CD14-positive monocyte (primary cell): ENCODE data around the gene RFNG. TPM values are rescaled to one million over a fixed set of nuclear protein-coding genes. Genes with fewer than 3 reads are reported as not detected.

Experiments
- DNase-seq, 3 donors: peaks; one replicate each; pipeline ENCODE4 v3.0.0-alpha.2; 2011 to 2022
- H2AFZ ChIP-seq: 2 replicates; pipeline ENCODE4 v1.6.0; 2012; ENCODE audit warnings: mild to moderate bottlenecking, low read depth, low read length, inconsistent platforms; ENCODE audit not compliant: insufficient read depth, poor library complexity, severe bottlenecking
- H3K27ac ChIP-seq, 2 donors: 1 replicate in 1 of 2; 2 replicates in 1 of 2; pipeline ENCODE4 v1.5.1; 2012 to 2013; ENCODE audit warnings: low read length in 2 of 2, control low read depth in 1 of 2, inconsistent platforms in 1 of 2, low read depth in 1 of 2, mild to moderate bottlenecking in 1 of 2
- H3K27me3 ChIP-seq, 2 donors: one replicate each; pipeline versions ENCODE4 v1.6.0 to v1.6.1; 2011 to 2013; ENCODE audit warnings: low read length in 2 of 2; ENCODE audit not compliant: control insufficient read depth in 2 of 2, insufficient read depth in 2 of 2
- H3K36me3 ChIP-seq, 2 donors: replicated peaks in 1 of 2; 1 replicate in 1 of 2; 2 replicates in 1 of 2; pipeline versions ENCODE4 v1.5.1 to v1.6.1; 2012 to 2013; ENCODE audit warnings: low read length in 2 of 2, control low read depth in 1 of 2, inconsistent platforms in 1 of 2, mild to moderate bottlenecking in 1 of 2; ENCODE audit not compliant: insufficient read depth in 2 of 2, control insufficient read depth in 1 of 2
- H3K4me1 ChIP-seq, 2 donors: 1 replicate in 1 of 2; 2 replicates in 1 of 2; pipeline versions ENCODE4 v1.5.1 to v1.6.1; 2012 to 2013; ENCODE audit warnings: low read length in 2 of 2, control low read depth in 1 of 2, inconsistent platforms in 1 of 2, mild to moderate bottlenecking in 1 of 2, moderate library complexity in 1 of 2; ENCODE audit not compliant: insufficient read depth in 2 of 2, control insufficient read depth in 1 of 2
- H3K4me2 ChIP-seq: replicated peaks from 2 replicates; pipeline ENCODE3; 2012; ENCODE audit warnings: low read length, moderate library complexity, mild to moderate bottlenecking; ENCODE audit not compliant: poor library complexity, severe bottlenecking; ENCODE audit errors: extremely low read depth
- H3K4me3 ChIP-seq, 3 experiments: fragments of 200-600 bp in 1 of 3; sonication (generic) in 1 of 3; replicated peaks in 1 of 3; 1 replicate in 2 of 3; 2 replicates in 1 of 3; pipeline ENCODE4 v1.5.1; 2011 to 2013; ENCODE audit warnings: low read length in 3 of 3, mild to moderate bottlenecking in 3 of 3, control low read depth in 2 of 3, low read depth in 2 of 3, inconsistent platforms in 1 of 3, moderate library complexity in 1 of 3
- H3K79me2 ChIP-seq: 2 replicates; pipeline ENCODE4 v1.6.0; 2012; ENCODE audit warnings: mild to moderate bottlenecking, control low read depth, inconsistent platforms, low read length, moderate library complexity; ENCODE audit not compliant: insufficient read depth
- H3K9ac ChIP-seq: 2 replicates; pipeline ENCODE4 v1.6.0; 2017; ENCODE audit warnings: low read length, mild to moderate bottlenecking; ENCODE audit not compliant: insufficient read depth, poor library complexity, severe bottlenecking
- H3K9me3 ChIP-seq, 2 donors: replicated peaks in 1 of 2; 1 replicate in 1 of 2; 2 replicates in 1 of 2; pipeline versions ENCODE4 v1.5.1 to v1.6.1; 2012 to 2013; ENCODE audit warnings: low read length in 2 of 2, control low read depth in 1 of 2; ENCODE audit not compliant: control insufficient read depth in 1 of 2, insufficient read depth in 1 of 2
- H4K20me1 ChIP-seq: 2 replicates; pipeline ENCODE4 v1.6.0; 2012; ENCODE audit warnings: mild to moderate bottlenecking, low read length, control low read depth, moderate library complexity; ENCODE audit not compliant: insufficient read depth
- H3K27ac Mint-ChIP-seq, 7 donors: one replicate each; pipeline ENCODE4 v1.8.0; 2020; ENCODE audit warnings: mild to moderate bottlenecking in 7 of 7, mixed read lengths in 7 of 7, moderate library complexity in 6 of 7, inconsistent platforms in 2 of 7
- H3K27me3 Mint-ChIP-seq, 3 donors: one replicate each; pipeline ENCODE4 v1.8.0; 2021 to 2022; ENCODE audit warnings: low read depth in 3 of 3, mild to moderate bottlenecking in 3 of 3, mixed read lengths in 3 of 3, moderate library complexity in 3 of 3, inconsistent platforms in 1 of 3
- H3K36me3 Mint-ChIP-seq, 2 donors: one replicate each; pipeline ENCODE4 v1.8.0; 2020; ENCODE audit warnings: mixed read lengths in 2 of 2, inconsistent platforms in 1 of 2, mild to moderate bottlenecking in 1 of 2
- H3K4me1 Mint-ChIP-seq: one replicate; pipeline ENCODE4 v1.8.0; 2020; ENCODE audit warnings: mild to moderate bottlenecking, mixed read lengths
- H3K4me3 Mint-ChIP-seq, 2 donors: one replicate each; pipeline ENCODE4 v1.8.0; 2020; ENCODE audit warnings: mild to moderate bottlenecking in 2 of 2, mixed read lengths in 2 of 2, moderate library complexity in 1 of 2
- H3K9me3 Mint-ChIP-seq, 7 donors: one replicate each; pipeline ENCODE4 v1.8.0; 2020 to 2022; ENCODE audit warnings: mixed read lengths in 7 of 7, mild to moderate bottlenecking in 6 of 7, moderate library complexity in 6 of 7, inconsistent platforms in 2 of 7
- WGBS: methylation state at CpG from one replicate; pipeline ENCODE4 v1.1.5; 2013; ENCODE audit warnings: missing lambda C conversion rate; ENCODE audit not compliant: insufficient coverage; 5-methylcytosine and 5-hydroxymethylcytosine counted together
- intact Hi-C, 2 donors: fragments of 100-400 bp; cut with micrococcal nuclease; formaldehyde crosslinking; loops; one replicate each; pipeline versions ENCODE4 v1.15.0 to v1.15.1; 2023
- polyA plus RNA-seq, 3 donors: library from polyadenylated mRNA; depleted of rRNA in 1 of 3; unstranded in 2 of 3; stranded (reverse) in 1 of 3; fragments of 300-500 nt in 2 of 3; fragments of >200 nt in 1 of 3; fragmentation: Illumina TruSeq in 2 of 3; gene quantifications; 1 replicate in 2 of 3; 2 replicates in 1 of 3; pipeline ENCODE4 v1.2.3, GENCODE V29; 2012 to 2021
- TF ChIP-seq, protein P1 (sequence below): fragments of 200-600 bp; IDR thresholded peaks from one replicate; pipeline ENCODE4 v1.8.0; 2022; ENCODE audit warnings: antibody characterized with exemption, mild to moderate bottlenecking

The RFNG gene
- polyA plus RNA-seq, 3 donors: 1.5 to 32.4 (median 4.1) TPM

DNA sequence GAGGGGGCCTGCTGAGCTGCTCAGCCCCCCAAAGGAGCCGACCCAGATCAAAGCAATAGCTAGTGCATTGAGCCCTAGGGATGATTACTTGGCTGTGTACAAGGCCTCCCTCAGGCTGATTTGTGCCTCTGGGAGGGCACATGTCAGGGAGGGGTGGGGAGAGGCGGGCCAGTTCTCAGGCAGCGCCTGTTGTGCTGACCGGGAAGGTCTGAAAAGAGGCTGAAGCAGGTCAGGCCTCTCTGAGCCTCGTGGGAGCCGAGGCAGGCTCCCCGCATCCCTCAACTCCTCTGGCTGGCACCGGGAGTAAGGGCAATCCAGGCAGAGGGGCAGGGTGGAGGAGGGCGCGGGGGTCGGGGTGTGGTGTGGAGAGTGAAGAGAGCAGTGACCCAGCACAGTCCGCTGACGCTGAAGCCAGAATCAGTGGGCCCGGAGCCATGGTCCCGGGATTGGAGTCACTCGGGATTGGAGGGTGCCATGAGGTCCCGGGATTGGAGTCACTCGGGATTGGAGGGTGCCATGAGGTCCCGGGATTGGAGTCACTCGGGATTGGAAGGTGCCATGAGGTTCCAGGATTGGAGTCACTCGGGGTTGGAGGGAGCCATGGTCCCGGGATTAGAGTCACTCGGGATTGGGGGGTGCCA lies 17.1 kb downstream of the RFNG start:
- peaks cover 11 to 23% (median 15%) of the 10 kb centered on the region in 3 donors for H3K27me3 Mint-ChIP-seq
- Histone ChIP-seq H2AFZ (no peak overlapping the region), H3K4me3 (no peak overlapping the region), H3K9me3 (no peaks in the 10 kb centered on the region), H3K36me3 (peaks cover 0 to 7% of the 10 kb centered on the region in 2 donors), H3K27me3 (peaks cover 6 to 10% of the 10 kb centered on the region in 2 donors), H3K79me2 (peaks cover 3% of the 10 kb centered on the region), H3K4me1 (peaks cover 44 to 61% of the 10 kb centered on the region in 2 donors), H3K4me2 (no peak overlapping the region), H3K9ac (no peak overlapping the region), H3K27ac (no peak overlapping the region), H4K20me1 (peaks cover 16% of the 10 kb centered on the region)
- WGBS: 94% methylated on average over 18 of the region's 23 CpGs
- TF ChIP-seq, protein P1, sequence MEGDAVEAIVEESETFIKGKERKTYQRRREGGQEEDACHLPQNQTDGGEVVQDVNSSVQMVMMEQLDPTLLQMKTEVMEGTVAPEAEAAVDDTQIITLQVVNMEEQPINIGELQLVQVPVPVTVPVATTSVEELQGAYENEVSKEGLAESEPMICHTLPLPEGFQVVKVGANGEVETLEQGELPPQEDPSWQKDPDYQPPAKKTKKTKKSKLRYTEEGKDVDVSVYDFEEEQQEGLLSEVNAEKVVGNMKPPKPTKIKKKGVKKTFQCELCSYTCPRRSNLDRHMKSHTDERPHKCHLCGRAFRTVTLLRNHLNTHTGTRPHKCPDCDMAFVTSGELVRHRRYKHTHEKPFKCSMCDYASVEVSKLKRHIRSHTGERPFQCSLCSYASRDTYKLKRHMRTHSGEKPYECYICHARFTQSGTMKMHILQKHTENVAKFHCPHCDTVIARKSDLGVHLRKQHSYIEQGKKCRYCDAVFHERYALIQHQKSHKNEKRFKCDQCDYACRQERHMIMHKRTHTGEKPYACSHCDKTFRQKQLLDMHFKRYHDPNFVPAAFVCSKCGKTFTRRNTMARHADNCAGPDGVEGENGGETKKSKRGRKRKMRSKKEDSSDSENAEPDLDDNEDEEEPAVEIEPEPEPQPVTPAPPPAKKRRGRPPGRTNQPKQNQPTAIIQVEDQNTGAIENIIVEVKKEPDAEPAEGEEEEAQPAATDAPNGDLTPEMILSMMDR: no peak
- peaks cover 13 to 22% of the 10 kb centered on the region in 2 donors for H3K36me3 Mint-ChIP-seq
- no peak for DNase-seq
- H3K4me3 Mint-ChIP-seq: no peak overlapping the region
- intact Hi-C loops: loop anchor here (5.0 to 10.0 kb wide), 4 partner anchors 60 to 420 kb away; partner anchors contain the start of genes CYBC1 (in 1 of the 2), FASN (in 1 of the 2), NARF (in 1 of the 2) and SLC25A10 (in 1 of the 2)
- H3K4me1 Mint-ChIP-seq: peaks cover 33% of the 10 kb centered on the region
- H3K9me3 Mint-ChIP-seq: peaks cover 0 to 5% (median 0%) of the 10 kb centered on the region in 7 donors
- H3K27ac Mint-ChIP-seq: no peak overlapping the region

GRCh38 chr17:82033359-82034085 lies 18.1 kb downstream of the RFNG start:
- Histone ChIP-seq H4K20me1 (peaks cover 16% of the 10 kb centered on the region), H3K79me2 (peaks cover 3% of the 10 kb centered on the region), H3K4me3 (no peak overlapping the region), H3K4me1 (peaks cover 38 to 53% of the 10 kb centered on the region in 2 donors), H3K9me3 (no peaks in the 10 kb centered on the region), H2AFZ (no peak overlapping the region), H3K4me2 (no peak overlapping the region), H3K27ac (no peak overlapping the region), H3K9ac (no peak overlapping the region), H3K36me3 (peaks cover 0 to 7% of the 10 kb centered on the region in 2 donors), H3K27me3 (peaks cover 6 to 10% of the 10 kb centered on the region in 2 donors)
- intact Hi-C loops: loop anchor here (10.0 kb wide), 3 partner anchors 61 to 421 kb away; partner anchors contain the start of genes CYBC1 (in 1 of the 2), FASN (in 1 of the 2) and NARF (in 1 of the 2)
- H3K4me3 Mint-ChIP-seq: no peak overlapping the region
- WGBS: 98% methylated on average over 20 of the region's 38 CpGs
- no peak overlapping the region for H3K27ac Mint-ChIP-seq
- peaks cover 13 to 28% of the 10 kb centered on the region in 2 donors for H3K36me3 Mint-ChIP-seq
- H3K4me1 Mint-ChIP-seq: peaks cover 25% of the 10 kb centered on the region
- TF ChIP-seq, protein P1: no peak
- peaks cover 11 to 25% (median 16%) of the 10 kb centered on the region in 3 donors for H3K27me3 Mint-ChIP-seq
- H3K9me3 Mint-ChIP-seq: peaks cover 0 to 5% (median 0%) of the 10 kb centered on the region in 7 donors
- DNase-seq: no peak
